Endothelial cell (in vitro differentiated cells): ENCODE data around the gene BTBD7. TPM values are rescaled to one million over a fixed set of nuclear protein-coding genes. Genes with fewer than 3 reads are reported as not detected.

Experiments used
- DNase-seq: peaks from one replicate; pipeline ENCODE4 v3.0.0; 2021; ENCODE audit warnings: low spot score
- H3K27ac Mint-ChIP-seq: one replicate; pipeline ENCODE4 v1.8.0; 2021; ENCODE audit warnings: mixed read lengths, inconsistent platforms; ENCODE audit not compliant: unreplicated experiment
- H3K27me3 Mint-ChIP-seq: one replicate; pipeline ENCODE4 v1.8.0; 2021; ENCODE audit warnings: mild to moderate bottlenecking, moderate library complexity, mixed read lengths, inconsistent platforms; ENCODE audit not compliant: unreplicated experiment
- H3K36me3 Mint-ChIP-seq: one replicate; pipeline ENCODE4 v1.8.0; 2021; ENCODE audit warnings: mild to moderate bottlenecking, low read depth, mixed read lengths, inconsistent platforms; ENCODE audit not compliant: unreplicated experiment
- H3K4me1 Mint-ChIP-seq: one replicate; pipeline ENCODE4 v1.8.0; 2021; ENCODE audit warnings: mild to moderate bottlenecking, mixed read lengths, inconsistent platforms; ENCODE audit not compliant: unreplicated experiment
- H3K4me3 Mint-ChIP-seq: one replicate; pipeline ENCODE4 v1.8.0; 2021; ENCODE audit warnings: mild to moderate bottlenecking, mixed read lengths, inconsistent platforms; ENCODE audit not compliant: unreplicated experiment
- H3K9me3 Mint-ChIP-seq: one replicate; pipeline ENCODE4 v1.8.0; 2021; ENCODE audit warnings: mixed read lengths, inconsistent platforms; ENCODE audit not compliant: unreplicated experiment
- CTCF ChIP-seq: fragments of 200-600 bp; sonication (generic); IDR thresholded peaks from one replicate; pipeline ENCODE4 v1.5.0; 2021; ENCODE audit warnings: antibody characterized with exemption; ENCODE audit not compliant: unreplicated experiment
- total RNA-seq: library from RNA; stranded (reverse); fragmentation: NEBNext Ultra II Directional; extraction: Animal tissue kit (Norgen Biotek cat#: 25700); gene quantifications from one replicate; pipeline ENCODE4 v1.2.1, GENCODE V29; 2021; ENCODE audit not compliant: unreplicated experiment

Gene BTBD7
- total RNA-seq, 1 donor from 2014 or later: 71.1 TPM

- Mint-ChIP-seq H3K9me3 (no peaks in the 10 kb centered on the region), H3K27me3 (peaks cover 2% of the 10 kb centered on the region), H3K4me3 (no peak overlapping the region), H3K4me1 (peaks cover 16% of the 10 kb centered on the region), H3K27ac (no peak overlapping the region), H3K36me3 (peaks cover 3% of the 10 kb centered on the region)
- DNase-seq: no peak
- TF ChIP-seq CTCF: no peak
These were observed 131.6 kb downstream of the BTBD7 start for GRCh38 chr14:93201155-93201704.

- peaks cover 11% of the 10 kb centered on the region for H3K4me1 Mint-ChIP-seq
- no peak for TF ChIP-seq CTCF
- H3K9me3 Mint-ChIP-seq: no peaks in the 10 kb centered on the region
- no peak overlapping the region for H3K4me3 Mint-ChIP-seq
- no peak overlapping the region for H3K27ac Mint-ChIP-seq
- H3K36me3 Mint-ChIP-seq: peaks cover 3% of the 10 kb centered on the region
- H3K27me3 Mint-ChIP-seq: peaks cover 2% of the 10 kb centered on the region
- DNase-seq: no peak
These were observed 132.3 kb downstream of the BTBD7 start for GRCh38 chr14:93200553-93200952.

- Mint-ChIP-seq H3K27ac (no peak overlapping the region), H3K4me1 (no peaks in the 10 kb centered on the region), H3K9me3 (no peaks in the 10 kb centered on the region), H3K27me3 (no peaks in the 10 kb centered on the region), H3K4me3 (no peak overlapping the region), H3K36me3 (no peaks in the 10 kb centered on the region)
- TF ChIP-seq CTCF: no peak
- DNase-seq: no peak
These were observed 133.8 kb downstream of the BTBD7 start for GRCh38 chr14:93199031-93199430.

GRCh38 chr14:93195316-93195999 lies 137.4 kb downstream of the BTBD7 start:
- H3K27me3 Mint-ChIP-seq: no peaks in the 10 kb centered on the region
- H3K9me3 Mint-ChIP-seq: no peaks in the 10 kb centered on the region
- no peak for TF ChIP-seq CTCF
- H3K4me3 Mint-ChIP-seq: no peak overlapping the region
- no peaks in the 10 kb centered on the region for H3K36me3 Mint-ChIP-seq
- DNase-seq: no peak
- H3K4me1 Mint-ChIP-seq: no peaks in the 10 kb centered on the region
- no peak overlapping the region for H3K27ac Mint-ChIP-seq

Other genes with a start within 250 kb of the BTBD7 start
- 39.2 TPM for gene ITPK1, start 217.1 kb downstream of the BTBD7 start, total RNA-seq
- gene MOAP1, start 148.1 kb downstream of the BTBD7 start, total RNA-seq: 22.4 TPM
- gene LYSET, start 147.7 kb downstream of the BTBD7 start, total RNA-seq: 13.6 TPM
- 15.5 TPM for gene GON7, start 126.0 kb downstream of the BTBD7 start, total RNA-seq
- gene UBR7, start 125.8 kb downstream of the BTBD7 start, total RNA-seq: 35.8 TPM
- gene COX8C, start 14.1 kb upstream of the BTBD7 start, total RNA-seq: not detected
- 0.69 TPM for gene UNC79, start 97.9 kb upstream of the BTBD7 start, total RNA-seq